Measurements from ENCODE around the gene ELL.

ELL gene

GRCh38 chr19:18393836-18394235, 128.0 kb downstream of the ELL start:
- no peaks in the 10 kb centered on the region for H3K27me3 ChIP-seq (ENCODE audit: insufficient read depth, poor library complexity, severe bottlenecking)
- DNase-seq (ENCODE audit: low read depth in 1 of 2, low spot score in 1 of 2), result peak in 1 of 2 experiments; percentile 70
- no peak overlapping the region for H3K4me3 ChIP-seq (replicated peaks; ENCODE audit: insufficient read depth, low read length)
- TF ChIP-seq GABPA (IDR thresholded peaks at IDR 0.05; ENCODE audit: low read depth) (no peak), SPI1 (IDR thresholded peaks at IDR 0.05; ENCODE audit: borderline replicate concordance, low read depth) (peak; percentile 69; the same call in 1 of the 2 replicates)
- peak overlapping the region; percentile 40 for H3K27ac ChIP-seq (replicated peaks)

GRCh38 chr19:18392926-18393325, 128.9 kb downstream of the ELL start:
- no peak overlapping the region for H3K4me3 ChIP-seq (replicated peaks; ENCODE audit: insufficient read depth, low read length)
- H3K27ac ChIP-seq (replicated peaks), result peak overlapping the region; percentile 39
- peak in 1 of 2 experiments; percentile 37 for DNase-seq (ENCODE audit: low read depth in 1 of 2, low spot score in 1 of 2)
- no peaks in the 10 kb centered on the region for H3K27me3 ChIP-seq (ENCODE audit: insufficient read depth, poor library complexity, severe bottlenecking)
- no peak for TF ChIP-seq SPI1 (IDR thresholded peaks at IDR 0.05; ENCODE audit: borderline replicate concordance, low read depth)
- no peak for TF ChIP-seq GABPA (IDR thresholded peaks at IDR 0.05; ENCODE audit: low read depth)
- no peak for TF ChIP-seq CTCF (IDR thresholded peaks at IDR 0.05; ENCODE audit: insufficient read depth, low read length)
- TF ChIP-seq, protein P1, sequence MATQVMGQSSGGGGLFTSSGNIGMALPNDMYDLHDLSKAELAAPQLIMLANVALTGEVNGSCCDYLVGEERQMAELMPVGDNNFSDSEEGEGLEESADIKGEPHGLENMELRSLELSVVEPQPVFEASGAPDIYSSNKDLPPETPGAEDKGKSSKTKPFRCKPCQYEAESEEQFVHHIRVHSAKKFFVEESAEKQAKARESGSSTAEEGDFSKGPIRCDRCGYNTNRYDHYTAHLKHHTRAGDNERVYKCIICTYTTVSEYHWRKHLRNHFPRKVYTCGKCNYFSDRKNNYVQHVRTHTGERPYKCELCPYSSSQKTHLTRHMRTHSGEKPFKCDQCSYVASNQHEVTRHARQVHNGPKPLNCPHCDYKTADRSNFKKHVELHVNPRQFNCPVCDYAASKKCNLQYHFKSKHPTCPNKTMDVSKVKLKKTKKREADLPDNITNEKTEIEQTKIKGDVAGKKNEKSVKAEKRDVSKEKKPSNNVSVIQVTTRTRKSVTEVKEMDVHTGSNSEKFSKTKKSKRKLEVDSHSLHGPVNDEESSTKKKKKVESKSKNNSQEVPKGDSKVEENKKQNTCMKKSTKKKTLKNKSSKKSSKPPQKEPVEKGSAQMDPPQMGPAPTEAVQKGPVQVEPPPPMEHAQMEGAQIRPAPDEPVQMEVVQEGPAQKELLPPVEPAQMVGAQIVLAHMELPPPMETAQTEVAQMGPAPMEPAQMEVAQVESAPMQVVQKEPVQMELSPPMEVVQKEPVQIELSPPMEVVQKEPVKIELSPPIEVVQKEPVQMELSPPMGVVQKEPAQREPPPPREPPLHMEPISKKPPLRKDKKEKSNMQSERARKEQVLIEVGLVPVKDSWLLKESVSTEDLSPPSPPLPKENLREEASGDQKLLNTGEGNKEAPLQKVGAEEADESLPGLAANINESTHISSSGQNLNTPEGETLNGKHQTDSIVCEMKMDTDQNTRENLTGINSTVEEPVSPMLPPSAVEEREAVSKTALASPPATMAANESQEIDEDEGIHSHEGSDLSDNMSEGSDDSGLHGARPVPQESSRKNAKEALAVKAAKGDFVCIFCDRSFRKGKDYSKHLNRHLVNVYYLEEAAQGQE (IDR thresholded peaks at IDR 0.05; ENCODE audit: insufficient replicate concordance, low read depth), result no peak
- TF ChIP-seq POLR2AphosphoS5 (IDR thresholded peaks at IDR 0.05; ENCODE audit: low read depth), result no peak

Measured in HL-60 (cell line).